Measurements from ENCODE around the gene TMPRSS13. TPM values are rescaled to one million over a fixed set of nuclear protein-coding genes. Genes with fewer than 3 reads are reported as not detected.

The TMPRSS13 gene
- total and polyA plus RNA-seq, 9 of the 15 experiments (the other 6 are each of a cell fraction or from before 2014, with no cell fraction given): 0.11 to 0.29 (median 0.15) TPM

GRCh38 chr11:117907276-117908108 lies 21.7 kb downstream of the TMPRSS13 start (continued):
- TF ChIP-seq, protein P1, sequence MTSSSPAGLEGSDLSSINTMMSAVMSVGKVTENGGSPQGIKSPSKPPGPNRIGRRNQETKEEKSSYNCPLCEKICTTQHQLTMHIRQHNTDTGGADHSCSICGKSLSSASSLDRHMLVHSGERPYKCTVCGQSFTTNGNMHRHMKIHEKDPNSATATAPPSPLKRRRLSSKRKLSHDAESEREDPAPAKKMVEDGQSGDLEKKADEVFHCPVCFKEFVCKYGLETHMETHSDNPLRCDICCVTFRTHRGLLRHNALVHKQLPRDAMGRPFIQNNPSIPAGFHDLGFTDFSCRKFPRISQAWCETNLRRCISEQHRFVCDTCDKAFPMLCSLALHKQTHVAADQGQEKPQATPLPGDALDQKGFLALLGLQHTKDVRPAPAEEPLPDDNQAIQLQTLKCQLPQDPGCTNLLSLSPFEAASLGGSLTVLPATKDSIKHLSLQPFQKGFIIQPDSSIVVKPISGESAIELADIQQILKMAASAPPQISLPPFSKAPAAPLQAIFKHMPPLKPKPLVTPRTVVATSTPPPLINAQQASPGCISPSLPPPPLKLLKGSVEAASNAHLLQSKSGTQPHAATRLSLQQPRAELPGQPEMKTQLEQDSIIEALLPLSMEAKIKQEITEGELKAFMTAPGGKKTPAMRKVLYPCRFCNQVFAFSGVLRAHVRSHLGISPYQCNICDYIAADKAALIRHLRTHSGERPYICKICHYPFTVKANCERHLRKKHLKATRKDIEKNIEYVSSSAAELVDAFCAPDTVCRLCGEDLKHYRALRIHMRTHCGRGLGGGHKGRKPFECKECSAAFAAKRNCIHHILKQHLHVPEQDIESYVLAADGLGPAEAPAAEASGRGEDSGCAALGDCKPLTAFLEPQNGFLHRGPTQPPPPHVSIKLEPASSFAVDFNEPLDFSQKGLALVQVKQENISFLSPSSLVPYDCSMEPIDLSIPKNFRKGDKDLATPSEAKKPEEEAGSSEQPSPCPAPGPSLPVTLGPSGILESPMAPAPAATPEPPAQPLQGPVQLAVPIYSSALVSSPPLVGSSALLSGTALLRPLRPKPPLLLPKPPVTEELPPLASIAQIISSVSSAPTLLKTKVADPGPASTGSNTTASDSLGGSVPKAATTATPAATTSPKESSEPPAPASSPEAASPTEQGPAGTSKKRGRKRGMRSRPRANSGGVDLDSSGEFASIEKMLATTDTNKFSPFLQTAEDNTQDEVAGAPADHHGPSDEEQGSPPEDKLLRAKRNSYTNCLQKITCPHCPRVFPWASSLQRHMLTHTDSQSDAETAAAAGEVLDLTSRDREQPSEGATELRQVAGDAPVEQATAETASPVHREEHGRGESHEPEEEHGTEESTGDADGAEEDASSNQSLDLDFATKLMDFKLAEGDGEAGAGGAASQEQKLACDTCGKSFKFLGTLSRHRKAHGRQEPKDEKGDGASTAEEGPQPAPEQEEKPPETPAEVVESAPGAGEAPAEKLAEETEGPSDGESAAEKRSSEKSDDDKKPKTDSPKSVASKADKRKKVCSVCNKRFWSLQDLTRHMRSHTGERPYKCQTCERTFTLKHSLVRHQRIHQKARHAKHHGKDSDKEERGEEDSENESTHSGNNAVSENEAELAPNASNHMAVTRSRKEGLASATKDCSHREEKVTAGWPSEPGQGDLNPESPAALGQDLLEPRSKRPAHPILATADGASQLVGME (CRISPR knock-in tag; IDR thresholded peaks at IDR 0.05): 0 out of 2 replicates have a peak, but pooled peaks have one; percentile 79
- TF ChIP-seq SIN3A (IDR thresholded peaks at IDR 0.05; ENCODE audit: borderline replicate concordance in 2 of 2, control insufficient read depth in 1 of 2, low read depth in 2 of 2, low read length in 2 of 2) (no peak), ZFP36 (IDR thresholded peaks at IDR 0.05; ENCODE audit: low read depth, low read length, partially characterized antibody) (no peak), MXD1 (CRISPR knock-in tag; IDR thresholded peaks at IDR 0.05; ENCODE audit: borderline replicate concordance, poor library complexity, severe bottlenecking) (no peak), ZNF263 (CRISPR knock-in tag; IDR thresholded peaks at IDR 0.05; ENCODE audit: borderline replicate concordance) (peak; percentile 80; the same call in 1 of the 2 replicates), PBX2 (CRISPR knock-in tag; IDR thresholded peaks at IDR 0.05; ENCODE audit: low read depth) (no peak), PBX2 (tag; conservative IDR thresholded peaks at IDR 0.05; ENCODE audit: low read depth) (peak; percentile 82), CBX3 (IDR thresholded peaks at IDR 0.05; ENCODE audit: borderline replicate concordance in 1 of 2, low read length in 2 of 2) (no peak), SUPT5H (IDR thresholded peaks at IDR 0.05) (peak; percentile 94), CXXC5 (CRISPR knock-in tag; IDR thresholded peaks at IDR 0.05) (peak; percentile 4; the same call in 1 of the 2 replicates), RBM15 (IDR thresholded peaks at IDR 0.05; ENCODE audit: insufficient read depth, low read length) (no peak), ILF3 (IDR thresholded peaks at IDR 0.05; ENCODE audit: borderline replicate concordance) (no peak), HLTF (IDR thresholded peaks at IDR 0.05) (0 out of 2 replicates have a peak, but pooled peaks have one; percentile 61), NUFIP1 (IDR thresholded peaks at IDR 0.05; ENCODE audit: partially characterized antibody) (peak; percentile 53)
- TF ChIP-seq, protein P2, sequence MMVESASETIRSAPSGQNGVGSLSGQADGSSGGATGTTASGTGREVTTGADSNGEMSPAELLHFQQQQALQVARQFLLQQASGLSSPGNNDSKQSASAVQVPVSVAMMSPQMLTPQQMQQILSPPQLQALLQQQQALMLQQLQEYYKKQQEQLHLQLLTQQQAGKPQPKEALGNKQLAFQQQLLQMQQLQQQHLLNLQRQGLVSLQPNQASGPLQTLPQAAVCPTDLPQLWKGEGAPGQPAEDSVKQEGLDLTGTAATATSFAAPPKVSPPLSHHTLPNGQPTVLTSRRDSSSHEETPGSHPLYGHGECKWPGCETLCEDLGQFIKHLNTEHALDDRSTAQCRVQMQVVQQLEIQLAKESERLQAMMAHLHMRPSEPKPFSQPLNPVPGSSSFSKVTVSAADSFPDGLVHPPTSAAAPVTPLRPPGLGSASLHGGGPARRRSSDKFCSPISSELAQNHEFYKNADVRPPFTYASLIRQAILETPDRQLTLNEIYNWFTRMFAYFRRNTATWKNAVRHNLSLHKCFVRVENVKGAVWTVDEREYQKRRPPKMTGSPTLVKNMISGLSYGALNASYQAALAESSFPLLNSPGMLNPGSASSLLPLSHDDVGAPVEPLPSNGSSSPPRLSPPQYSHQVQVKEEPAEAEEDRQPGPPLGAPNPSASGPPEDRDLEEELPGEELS (CRISPR knock-in tag; IDR thresholded peaks at IDR 0.05; ENCODE audit: borderline replicate concordance): no peak

Data from K562 (cell line).